ENCODE data around the gene WSB1.

The WSB1 gene

GRCh38 chr17:27303734-27304133 is 9.8 kb downstream of the WSB1 start:
- Histone ChIP-seq H3K9me3 (ENCODE audit: control insufficient read depth, insufficient read depth, low read depth, low read length) (no peaks in the 10 kb centered on the region), H3K4me3 (ENCODE audit: low read depth, low read length) (no peak overlapping the region), H3K4me1 (ENCODE audit: control insufficient read depth, insufficient read depth, low read length) (peaks cover 9% of the 10 kb centered on the region), H3K27ac (ENCODE audit: extremely low read depth, low read depth, low read length) (no peak overlapping the region), H3K36me3 (ENCODE audit: control insufficient read depth in 2 of 2, insufficient read depth in 1 of 2, low read length in 2 of 2) (peaks cover 48 to 50% of the 10 kb centered on the region in 2 experiments)
- POLR2A ChIA-PET: interaction anchor here (1.1 to 1.7 kb wide), 2 partner anchors 9 to 12 kb away, joined by 3 to 19 read pairs; partner anchors contain the start of gene WSB1
- CTCF ChIA-PET: interaction anchor here (0.7 to 1.5 kb wide), 3 partner anchors 11 to 300 kb away, joined by 3 to 5 read pairs (median 4); no protein-coding TSS in a partner anchor
- TF ChIP-seq TRIM28 (IDR thresholded peaks at IDR 0.05; ENCODE audit: borderline replicate concordance, low read length) (no peak), ZNF366 (tag by site-specific recombination; conservative IDR thresholded peaks at IDR 0.05) (0 out of 2 replicates have a peak, but pooled peaks have one; percentile 13), YY1 (tag by site-specific recombination; IDR thresholded peaks at IDR 0.05) (no peak), ZIC2 (tag by site-specific recombination; IDR thresholded peaks at IDR 0.05) (no peak), KLF8 (tag by site-specific recombination; IDR thresholded peaks at IDR 0.05) (no peak), PRDM6 (tag by site-specific recombination; IDR thresholded peaks at IDR 0.05) (peak; percentile 70), ZNF704 (tag by site-specific recombination; IDR thresholded peaks at IDR 0.05) (no peak), ZNF433 (tag by site-specific recombination; IDR thresholded peaks at IDR 0.05; ENCODE audit: low read depth) (no peak), ZNF426 (tag by site-specific recombination; IDR thresholded peaks at IDR 0.05) (no peak), ZNF449 (tag by site-specific recombination; IDR thresholded peaks at IDR 0.05) (no peak), ZNF174 (tag by site-specific recombination; IDR thresholded peaks at IDR 0.05) (no peak), PRDM1 (tag by site-specific recombination; IDR thresholded peaks at IDR 0.05) (0 out of 2 replicates have a peak, but pooled peaks have one; percentile 22), ZNF169 (tag by site-specific recombination; IDR thresholded peaks at IDR 0.05) (no peak), BCL6B (tag by site-specific recombination; IDR thresholded peaks at IDR 0.05) (peak; percentile 68)

GRCh38 chr17:27306276-27306835 is 12.4 kb downstream of the WSB1 start:
- H3K4me3 ChIP-seq (ENCODE audit: low read depth, low read length): no peak overlapping the region
- TF ChIP-seq ZNF362 (tag by site-specific recombination; IDR thresholded peaks at IDR 0.05): 0 out of 2 replicates have a peak, but pooled peaks have one; percentile 10
- TF ChIP-seq FEZF1 (tag by site-specific recombination; IDR thresholded peaks at IDR 0.05): peak; percentile 47; the same call in 1 of the 2 replicates
- TF ChIP-seq ZNF837 (tag by site-specific recombination; IDR thresholded peaks at IDR 0.05): no peak
- H3K9me3 ChIP-seq (ENCODE audit: control insufficient read depth, insufficient read depth, low read depth, low read length): no peaks in the 10 kb centered on the region
- ChIA-PET CTCF (interaction anchor here (0.8 to 1.7 kb wide), 2 partner anchors 9 to 48 kb away, joined by 3 read pairs; no protein-coding TSS in a partner anchor), POLR2A (interaction anchor here (1.1 to 4.8 kb wide), 3 partner anchors 10 to 17 kb away, joined by 3 to 21 read pairs (median 3); partner anchors contain the start of gene WSB1)
- no peak overlapping the region for H3K27ac ChIP-seq (ENCODE audit: extremely low read depth, low read depth, low read length)
- H3K36me3 ChIP-seq (ENCODE audit: control insufficient read depth in 2 of 2, insufficient read depth in 1 of 2, low read length in 2 of 2): peaks cover 64 to 74% of the 10 kb centered on the region in 2 experiments
- H3K4me1 ChIP-seq (ENCODE audit: control insufficient read depth, insufficient read depth, low read length): peaks cover 4% of the 10 kb centered on the region

Data from HEK293 (cell line).